Osteoblast (primary cell): ENCODE data around the gene HEBP1. TPM values are rescaled to one million over a fixed set of nuclear protein-coding genes. Genes with fewer than 3 reads are reported as not detected.

ENCODE experiments used
- DNase-seq: peaks from one replicate; pipeline ENCODE4 v3.0.0; 2011; ENCODE audit warnings: low spot score, mixed read lengths; ENCODE audit not compliant: insufficient read length; ENCODE audit errors: missing footprints
- H2AFZ ChIP-seq: 2 replicates; pipeline ENCODE4 v1.6.0; 2011; ENCODE audit warnings: mild to moderate bottlenecking, low read length
- H3K27ac ChIP-seq: 2 replicates; pipeline ENCODE4 v1.5.1; 2011; ENCODE audit warnings: mild to moderate bottlenecking, low read depth, low read length, moderate library complexity
- H3K27me3 ChIP-seq: 2 replicates; pipeline ENCODE4 v1.6.0; 2012; ENCODE audit warnings: mild to moderate bottlenecking, control low read depth, inconsistent platforms, low read length, moderate library complexity; ENCODE audit not compliant: insufficient read depth
- H3K36me3 ChIP-seq: 2 replicates; pipeline ENCODE4 v1.5.1; 2011; ENCODE audit warnings: mild to moderate bottlenecking, low read length, control low read depth, moderate library complexity; ENCODE audit not compliant: insufficient read depth
- H3K4me1 ChIP-seq: 2 replicates; pipeline ENCODE4 v1.5.1; 2011; ENCODE audit warnings: mild to moderate bottlenecking, low read length, control low read depth, moderate library complexity; ENCODE audit not compliant: insufficient read depth
- H3K4me2 ChIP-seq: 2 replicates; pipeline ENCODE4 v1.6.0; 2011; ENCODE audit warnings: mild to moderate bottlenecking, low read length; ENCODE audit not compliant: insufficient read depth
- H3K4me3 ChIP-seq: fragments of 200-600 bp; sonication (generic); 3 replicates; pipeline ENCODE4 v1.5.1; 2012; ENCODE audit warnings: mild to moderate bottlenecking, low read length, inconsistent platforms; ENCODE audit not compliant: insufficient read depth
- H3K79me2 ChIP-seq: 2 replicates; pipeline ENCODE4 v1.6.0; 2012; ENCODE audit warnings: mild to moderate bottlenecking, low read length, control low read depth, inconsistent platforms; ENCODE audit not compliant: insufficient read depth
- H3K9me3 ChIP-seq: 2 replicates; pipeline ENCODE4 v1.5.1; 2011; ENCODE audit warnings: low read depth, low read length, control low read depth
- H4K20me1 ChIP-seq: 2 replicates; pipeline ENCODE4 v1.6.0; 2012; ENCODE audit warnings: mild to moderate bottlenecking, low read length, control low read depth; ENCODE audit not compliant: insufficient read depth
- total RNA-seq: library from RNA; depleted of rRNA; stranded (reverse); fragments of >200 nt; gene quantifications from 2 replicates; pipeline ENCODE4 v1.2.3, GENCODE V29; 2012
- TF ChIP-seq, protein P1 (sequence below): IDR thresholded peaks from 2 replicates; pipeline ENCODE4 v1.5.1; 2011; ENCODE audit warnings: mild to moderate bottlenecking, low read depth, low read length, moderate library complexity; ENCODE audit errors: extremely low read depth

HEBP1 gene
- total RNA-seq, 1 donor: 16.6 TPM

DNA sequence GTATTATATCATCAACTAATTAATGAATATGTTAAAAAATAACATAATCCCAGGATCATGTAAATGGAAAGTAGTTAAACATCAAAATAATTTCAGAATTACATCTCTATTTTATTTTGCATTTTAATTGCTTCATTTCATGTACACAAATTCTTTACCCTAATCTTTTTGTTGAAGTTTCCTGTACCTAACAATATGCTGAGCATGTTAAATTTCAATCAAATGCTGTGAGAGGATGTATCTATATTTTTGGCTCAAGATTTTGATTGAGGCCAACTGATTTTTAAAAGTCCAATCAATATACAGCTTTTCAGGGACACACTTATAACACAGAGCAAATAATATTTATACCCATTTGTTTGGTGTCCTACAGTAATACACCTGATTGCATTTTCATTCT is 54.5 kb downstream of the HEBP1 start:
- no peak overlapping the region for H3K27ac ChIP-seq
- DNase-seq: no peak
- no peak overlapping the region for H3K4me2 ChIP-seq
- peaks cover 18% of the 10 kb centered on the region for H3K4me1 ChIP-seq
- H3K36me3 ChIP-seq: no peaks in the 10 kb centered on the region
- no peaks in the 10 kb centered on the region for H3K27me3 ChIP-seq
- no peak overlapping the region for H2AFZ ChIP-seq
- no peaks in the 10 kb centered on the region for H3K79me2 ChIP-seq
- no peak overlapping the region for H3K4me3 ChIP-seq
- H4K20me1 ChIP-seq: no peaks in the 10 kb centered on the region
- H3K9me3 ChIP-seq: no peaks in the 10 kb centered on the region
- TF ChIP-seq, protein P1, sequence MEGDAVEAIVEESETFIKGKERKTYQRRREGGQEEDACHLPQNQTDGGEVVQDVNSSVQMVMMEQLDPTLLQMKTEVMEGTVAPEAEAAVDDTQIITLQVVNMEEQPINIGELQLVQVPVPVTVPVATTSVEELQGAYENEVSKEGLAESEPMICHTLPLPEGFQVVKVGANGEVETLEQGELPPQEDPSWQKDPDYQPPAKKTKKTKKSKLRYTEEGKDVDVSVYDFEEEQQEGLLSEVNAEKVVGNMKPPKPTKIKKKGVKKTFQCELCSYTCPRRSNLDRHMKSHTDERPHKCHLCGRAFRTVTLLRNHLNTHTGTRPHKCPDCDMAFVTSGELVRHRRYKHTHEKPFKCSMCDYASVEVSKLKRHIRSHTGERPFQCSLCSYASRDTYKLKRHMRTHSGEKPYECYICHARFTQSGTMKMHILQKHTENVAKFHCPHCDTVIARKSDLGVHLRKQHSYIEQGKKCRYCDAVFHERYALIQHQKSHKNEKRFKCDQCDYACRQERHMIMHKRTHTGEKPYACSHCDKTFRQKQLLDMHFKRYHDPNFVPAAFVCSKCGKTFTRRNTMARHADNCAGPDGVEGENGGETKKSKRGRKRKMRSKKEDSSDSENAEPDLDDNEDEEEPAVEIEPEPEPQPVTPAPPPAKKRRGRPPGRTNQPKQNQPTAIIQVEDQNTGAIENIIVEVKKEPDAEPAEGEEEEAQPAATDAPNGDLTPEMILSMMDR: no peak

DNA sequence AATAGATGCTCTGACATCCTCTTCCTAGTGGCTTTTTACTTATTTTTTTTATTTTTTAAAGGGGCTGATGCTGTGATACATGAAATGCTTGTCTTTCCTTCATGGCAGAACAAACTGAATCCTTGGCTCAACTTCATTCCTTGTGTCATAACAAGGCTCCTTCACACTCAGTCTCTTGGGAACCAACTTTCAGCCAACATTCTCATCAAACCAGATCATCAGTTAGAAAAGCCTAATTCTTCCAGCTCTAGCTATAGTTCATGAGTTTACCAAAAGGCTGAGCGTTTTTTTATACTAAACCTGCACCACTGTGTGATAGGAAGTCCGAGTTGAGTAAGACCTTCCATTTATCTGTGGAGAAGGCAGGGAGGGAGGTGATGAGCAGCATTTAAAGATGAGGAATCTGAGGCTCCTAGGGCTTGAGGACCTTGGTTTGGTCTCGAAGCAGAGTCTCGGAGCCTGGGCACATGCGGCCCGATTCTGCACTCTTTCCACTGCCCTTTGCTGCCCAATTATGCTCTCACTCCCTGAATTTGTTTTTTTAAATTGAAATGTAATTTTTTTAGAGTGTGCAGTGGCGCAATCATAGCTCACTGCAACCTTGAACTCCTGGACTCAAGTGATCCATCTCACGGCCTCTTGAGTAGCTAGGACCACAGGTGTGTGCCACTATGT is 56.3 kb downstream of the HEBP1 start:
- Histone ChIP-seq H3K4me3 (no peak overlapping the region), H3K79me2 (no peaks in the 10 kb centered on the region), H3K9me3 (no peaks in the 10 kb centered on the region), H2AFZ (no peak overlapping the region), H3K4me2 (no peak overlapping the region), H3K27ac (peak overlapping the region; percentile 53), H4K20me1 (no peaks in the 10 kb centered on the region), H3K4me1 (peaks cover 18% of the 10 kb centered on the region), H3K27me3 (no peaks in the 10 kb centered on the region), H3K36me3 (no peaks in the 10 kb centered on the region)
- TF ChIP-seq, protein P1: no peak
- peak; percentile 88 for DNase-seq

DNA sequence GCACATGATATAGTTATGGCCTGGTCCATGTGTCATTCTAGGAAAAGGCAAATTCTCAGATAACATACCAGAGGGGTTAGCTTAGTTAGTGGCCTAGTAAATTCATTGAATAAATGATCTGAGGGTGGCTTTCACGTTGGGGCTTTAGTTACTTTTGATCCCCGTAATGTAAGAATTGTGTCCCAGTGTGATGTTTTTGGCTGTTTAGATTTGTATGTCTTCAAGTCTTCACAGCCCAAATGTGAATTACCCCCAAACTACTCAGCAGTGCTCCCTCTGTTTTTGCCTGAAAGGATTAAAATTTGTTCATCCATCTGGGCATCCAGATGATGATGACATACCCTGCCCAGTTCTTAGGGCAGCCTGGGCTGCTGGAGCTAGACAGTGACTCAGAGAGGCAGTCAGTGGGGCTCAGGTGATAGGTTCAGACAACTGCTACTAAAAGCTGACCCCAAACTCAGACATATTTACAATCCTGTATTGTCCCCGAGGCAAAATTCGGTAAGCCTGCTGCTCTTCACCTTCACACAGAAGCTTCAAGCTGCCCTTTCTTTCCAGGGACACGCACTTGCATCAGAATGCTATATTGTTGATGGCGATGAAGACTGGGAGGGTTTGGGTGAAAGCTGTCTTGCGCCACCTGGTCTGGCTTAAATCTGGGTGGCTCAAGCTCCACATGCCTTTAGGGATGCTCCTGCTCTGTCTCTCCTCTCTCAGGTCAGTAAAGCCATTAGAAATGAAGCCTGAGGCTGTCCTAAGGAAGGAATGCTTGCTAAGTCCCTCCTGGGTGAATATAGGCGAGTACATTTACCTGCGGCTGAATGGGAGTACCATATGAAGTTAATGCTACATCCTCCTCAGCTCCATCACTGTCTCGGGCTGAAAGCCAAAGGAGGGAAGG is 58.4 kb downstream of the HEBP1 start:
- TF ChIP-seq, protein P1: no peak
- Histone ChIP-seq H3K36me3 (no peaks in the 10 kb centered on the region), H3K9me3 (no peaks in the 10 kb centered on the region), H3K27ac (no peak overlapping the region), H3K27me3 (no peaks in the 10 kb centered on the region), H3K4me3 (no peak overlapping the region), H3K4me2 (no peak overlapping the region), H2AFZ (no peak overlapping the region), H3K4me1 (peaks cover 14% of the 10 kb centered on the region), H4K20me1 (no peaks in the 10 kb centered on the region), H3K79me2 (no peaks in the 10 kb centered on the region)
- peak; percentile 25 for DNase-seq

DNA sequence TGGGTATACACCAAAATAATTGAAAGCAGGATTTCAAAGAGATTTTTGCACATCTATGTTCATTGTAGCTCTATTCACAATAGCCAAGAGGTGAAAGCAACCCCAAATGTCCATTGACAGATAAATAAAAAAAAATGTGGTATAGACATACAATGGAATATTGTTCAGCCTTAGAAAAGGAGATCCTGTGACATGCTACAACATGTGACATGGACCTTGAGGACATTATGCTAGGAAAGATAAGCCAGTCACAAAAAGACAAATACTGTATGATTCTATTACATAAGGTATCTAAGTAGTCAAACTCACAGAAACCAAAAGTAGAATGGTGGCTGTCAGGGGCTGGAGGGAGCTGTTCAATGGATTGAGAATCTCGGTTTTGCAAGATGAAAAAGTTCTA is 60.2 kb downstream of the HEBP1 start:
- Histone ChIP-seq H3K4me1 (peaks cover 12% of the 10 kb centered on the region), H2AFZ (no peak overlapping the region), H3K36me3 (no peaks in the 10 kb centered on the region), H3K79me2 (no peaks in the 10 kb centered on the region), H3K27ac (no peak overlapping the region), H3K4me2 (no peak overlapping the region), H3K9me3 (no peaks in the 10 kb centered on the region), H4K20me1 (no peaks in the 10 kb centered on the region), H3K27me3 (no peaks in the 10 kb centered on the region), H3K4me3 (no peak overlapping the region)
- DNase-seq: no peak
- TF ChIP-seq, protein P1: no peak
